MCF 10A (cell line): ENCODE measurements around the gene TBC1D9. TPM values are rescaled to one million over a fixed set of nuclear protein-coding genes. Genes with fewer than 3 reads are reported as not detected.

Experiments
- BruUV-seq: library from RNA; stranded (reverse); fragments of 400-500 nt; replicated peaks from 2 replicates; lab custom pipeline; 2021; lab: Mats Ljungman, UMichigan
- CTCF ChIA-PET: fragments of 300-600 bp; sonication (Branson Sonifier 250); formaldehyde crosslinking; extraction: SDS; loops from one replicate; lab custom pipeline; 2021; ENCODE audit warnings: antibody characterized with exemption, inconsistent platforms; lab: Yijun Ruan, JAX
- POLR2A ChIA-PET: fragments of 300-600, 350-650 bp; sonication (Branson Sonifier 250); formaldehyde crosslinking; extraction: SDS; loops from one replicate; lab custom pipeline; 2020; ENCODE audit warnings: antibody characterized with exemption, inconsistent platforms; lab: Yijun Ruan, JAX
- DNase-seq: peaks from one replicate; pipeline ENCODE4 v3.0.0-alpha.2; 2018; ENCODE audit not compliant: unreplicated experiment
- H3K27ac Mint-ChIP-seq: one replicate; pipeline ENCODE4 v1.8.0; 2022; ENCODE audit warnings: mild to moderate bottlenecking, low read depth, mixed read lengths; ENCODE audit not compliant: unreplicated experiment
- H3K27me3 Mint-ChIP-seq: one replicate; pipeline ENCODE4 v1.8.0; 2022; ENCODE audit warnings: mixed read lengths; ENCODE audit not compliant: insufficient read depth, unreplicated experiment
- H3K36me3 Mint-ChIP-seq: one replicate; pipeline ENCODE4 v1.8.0; 2022; ENCODE audit warnings: mild to moderate bottlenecking, moderate library complexity, mixed read lengths; ENCODE audit not compliant: insufficient read depth, unreplicated experiment
- H3K4me1 Mint-ChIP-seq: one replicate; pipeline ENCODE4 v1.8.0; 2022; ENCODE audit warnings: mixed read lengths; ENCODE audit not compliant: insufficient read depth, unreplicated experiment
- H3K4me3 Mint-ChIP-seq: one replicate; pipeline ENCODE4 v1.8.0; 2022; ENCODE audit warnings: mild to moderate bottlenecking, moderate library complexity, mixed read lengths; ENCODE audit not compliant: unreplicated experiment
- H3K9me3 Mint-ChIP-seq: one replicate; pipeline ENCODE4 v1.8.0; 2022; ENCODE audit warnings: mixed read lengths; ENCODE audit not compliant: unreplicated experiment
- CTCF ChIP-seq: fragments of 200-600 bp; IDR thresholded peaks from one replicate; pipeline ENCODE4 v1.8.0; 2022; ENCODE audit warnings: antibody characterized with exemption, mild to moderate bottlenecking; ENCODE audit not compliant: unreplicated experiment
- intact Hi-C: fragments of 100-400 bp; cut with micrococcal nuclease; formaldehyde crosslinking; loops from 2 replicates; pipeline ENCODE4 v1.14.1; 2022
- total RNA-seq: library from RNA; stranded (reverse); gene quantifications from 2 replicates; pipeline ENCODE4 v1.2.3, GENCODE V29; 2022

The TBC1D9 gene
- total RNA-seq, 1 experiment from 2014 or later: 17.4 TPM

- no peak for DNase-seq
- H3K4me3 Mint-ChIP-seq: no peak overlapping the region
- H3K27ac Mint-ChIP-seq: no peak overlapping the region
- TF ChIP-seq CTCF: no peak
- no peaks in the 10 kb centered on the region for H3K27me3 Mint-ChIP-seq
- H3K36me3 Mint-ChIP-seq: peaks cover 9% of the 10 kb centered on the region
- H3K9me3 Mint-ChIP-seq: no peaks in the 10 kb centered on the region
- intact Hi-C loops: no loop called here
- ChIA-PET CTCF (no interaction called here), POLR2A (interaction anchor here (0.6 kb wide), 1 partner anchor 9 kb away, joined by 3 read pairs; no protein-coding TSS in a partner anchor)
- no TSS peak for BruUV-seq
- peaks cover 19% of the 10 kb centered on the region for H3K4me1 Mint-ChIP-seq
Measured at GRCh38 chr4:140705625-140706275, 50.4 kb downstream of the TBC1D9 start.

GRCh38 chr4:140704964-140705363, 51.2 kb downstream of the TBC1D9 start:
- BruUV-seq: no TSS peak
- intact Hi-C loops: no loop called here
- ChIA-PET POLR2A (interaction anchor here (0.6 kb wide), 1 partner anchor 8 kb away, joined by 3 read pairs; no protein-coding TSS in a partner anchor), CTCF (no interaction called here)
- Mint-ChIP-seq H3K27me3 (no peaks in the 10 kb centered on the region), H3K27ac (no peak overlapping the region), H3K4me3 (no peak overlapping the region), H3K36me3 (peaks cover 15% of the 10 kb centered on the region), H3K4me1 (peaks cover 19% of the 10 kb centered on the region), H3K9me3 (no peaks in the 10 kb centered on the region)
- DNase-seq: no peak
- TF ChIP-seq CTCF: no peak

- Mint-ChIP-seq H3K4me1 (peaks cover 19% of the 10 kb centered on the region), H3K27ac (peak overlapping the region; percentile 23), H3K36me3 (peaks cover 19% of the 10 kb centered on the region), H3K27me3 (no peaks in the 10 kb centered on the region), H3K9me3 (no peaks in the 10 kb centered on the region), H3K4me3 (no peak overlapping the region)
- intact Hi-C loops: no loop called here
- CTCF ChIA-PET: no interaction called here
- no peak for DNase-seq
- POLR2A ChIA-PET: no interaction called here
- BruUV-seq: no TSS peak
- TF ChIP-seq CTCF: no peak
Measured at GRCh38 chr4:140704392-140704960, 51.7 kb downstream of the TBC1D9 start.

- intact Hi-C loops: no loop called here
- Mint-ChIP-seq H3K36me3 (peaks cover 29% of the 10 kb centered on the region), H3K4me3 (no peak overlapping the region), H3K4me1 (peaks cover 19% of the 10 kb centered on the region), H3K27ac (no peak overlapping the region), H3K9me3 (no peaks in the 10 kb centered on the region), H3K27me3 (no peaks in the 10 kb centered on the region)
- no peak for DNase-seq
- ChIA-PET CTCF (interaction anchor here (0.6 to 0.9 kb wide), 2 partner anchors 16 to 17 kb away, joined by 3 to 4 read pairs; no protein-coding TSS in a partner anchor), POLR2A (interaction anchor here (0.6 to 1.8 kb wide), 5 partner anchors 9 to 53 kb away, joined by 3 to 11 read pairs (median 4); partner anchors contain the start of gene TBC1D9)
- TF ChIP-seq CTCF: no peak
- no TSS peak for BruUV-seq
Measured at GRCh38 chr4:140703463-140703862, 52.7 kb downstream of the TBC1D9 start.
